DOHH2 (cell line): Measurements from ENCODE around the gene MCCC2.

Experiments
- H3F3A ChIP-seq: fragments of 200-600 bp; sonication (generic), shearing (Covaris generic); 2 replicates; pipeline ENCODE4 v1.6.0; 2016; ENCODE audit warnings: antibody characterized with exemption, mild to moderate bottlenecking; ENCODE audit not compliant: control insufficient read depth, insufficient read depth
- H3K27ac ChIP-seq: fragments of 200-600 bp; sonication (generic); 2 replicates; pipeline ENCODE4 v1.5.1; 2014; ENCODE audit warnings: low read depth, mild to moderate bottlenecking, low read length, moderate library complexity
- H3K27me3 ChIP-seq: fragments of 200-600 bp; sonication (generic); 2 replicates; pipeline ENCODE4 v1.6.1; 2014; ENCODE audit warnings: mild to moderate bottlenecking, low read length, mixed read lengths; ENCODE audit not compliant: control insufficient read depth
- H3K36me3 ChIP-seq: fragments of 200-600 bp; sonication (generic); 2 replicates; pipeline ENCODE4 v1.6.1; 2014; ENCODE audit warnings: mild to moderate bottlenecking, low read length, moderate library complexity, mixed read lengths; ENCODE audit not compliant: control insufficient read depth
- H3K4me1 ChIP-seq: fragments of 200-600 bp; sonication (generic); 2 replicates; pipeline ENCODE4 v1.6.1; 2014; ENCODE audit warnings: mild to moderate bottlenecking, low read length, mixed read lengths; ENCODE audit not compliant: control insufficient read depth
- H3K4me2 ChIP-seq: fragments of 200-600 bp; sonication (generic); 2 replicates; pipeline ENCODE4 v1.6.0; 2014; ENCODE audit warnings: mild to moderate bottlenecking, low read length, moderate library complexity
- H3K4me3 ChIP-seq: fragments of 200-600 bp; sonication (generic); 2 replicates; pipeline ENCODE4 v1.5.1; 2014; ENCODE audit warnings: mild to moderate bottlenecking, low read length, mixed read lengths
- H3K79me2 ChIP-seq: fragments of 200-600 bp; sonication (generic); 2 replicates; pipeline ENCODE4 v1.6.1; 2014; ENCODE audit warnings: mild to moderate bottlenecking, low read length, mixed read lengths; ENCODE audit not compliant: control insufficient read depth
- H3K9me2 ChIP-seq: fragments of 200-600 bp; sonication (generic); replicated peaks from 2 replicates; pipeline ENCODE4 v1.6.1; 2014; ENCODE audit warnings: mild to moderate bottlenecking, low read length, mixed read lengths; ENCODE audit not compliant: control insufficient read depth
- H3K9me3 ChIP-seq: fragments of 200-600 bp; sonication (generic); 2 replicates; pipeline ENCODE4 v1.6.1; 2014; ENCODE audit warnings: antibody characterized with exemption, low read length, mixed read lengths; ENCODE audit not compliant: control insufficient read depth, insufficient read depth
- H4K20me1 ChIP-seq: fragments of 200-600 bp; sonication (generic); 2 replicates; pipeline ENCODE4 v1.6.0; 2014; ENCODE audit warnings: low read depth, mild to moderate bottlenecking, antibody characterized with exemption, low read length, moderate library complexity; ENCODE audit not compliant: control insufficient read depth, insufficient read depth
- CTCF ChIP-seq: fragments of 200-600 bp; sonication (generic); IDR thresholded peaks from one replicate; pipeline ENCODE4 v1.5.1; 2014; ENCODE audit warnings: antibody characterized with exemption, mild to moderate bottlenecking, low read depth, low read length; ENCODE audit not compliant: poor library complexity, severe bottlenecking
- EZH2phosphoT487 ChIP-seq: fragments of 200-600 bp; sonication (generic); IDR thresholded peaks from 2 replicates; pipeline ENCODE4 v1.6.1; 2017; ENCODE audit warnings: borderline replicate concordance, mild to moderate bottlenecking, antibody characterized with exemption, low read length, moderate library complexity, mixed read lengths

MCCC2 gene

GRCh38 chr5:71615809-71616208 is 28.7 kb downstream of the MCCC2 start:
- H3K4me1 ChIP-seq, result no peaks in the 10 kb centered on the region
- TF ChIP-seq CTCF (no peak), EZH2phosphoT487 (no peak)
- no peaks in the 10 kb centered on the region for H3K9me3 ChIP-seq
- H3K36me3 ChIP-seq, result peaks cover 46% of the 10 kb centered on the region
- no peak overlapping the region for H3K27ac ChIP-seq
- H3K79me2 ChIP-seq, result no peaks in the 10 kb centered on the region
- H3K9me2 ChIP-seq, result no peaks in the 10 kb centered on the region
- H3F3A ChIP-seq, result no peaks in the 10 kb centered on the region
- H3K4me2 ChIP-seq, result no peak overlapping the region
- H3K4me3 ChIP-seq, result no peak overlapping the region
- H4K20me1 ChIP-seq, result no peaks in the 10 kb centered on the region
- H3K27me3 ChIP-seq, result no peaks in the 10 kb centered on the region

- Histone ChIP-seq H3F3A (no peaks in the 10 kb centered on the region), H3K9me3 (no peaks in the 10 kb centered on the region), H3K27ac (no peak overlapping the region), H4K20me1 (no peaks in the 10 kb centered on the region), H3K27me3 (no peaks in the 10 kb centered on the region), H3K36me3 (peaks cover 32% of the 10 kb centered on the region), H3K4me1 (no peaks in the 10 kb centered on the region), H3K9me2 (no peaks in the 10 kb centered on the region), H3K79me2 (no peaks in the 10 kb centered on the region), H3K4me2 (no peak overlapping the region), H3K4me3 (no peak overlapping the region)
- TF ChIP-seq EZH2phosphoT487 (no peak), CTCF (no peak)
Measured at GRCh38 chr5:71620630-71621029, 33.5 kb downstream of the MCCC2 start.

GRCh38 chr5:71621268-71621667 is 34.1 kb downstream of the MCCC2 start:
- no peak overlapping the region for H3K4me3 ChIP-seq
- H3F3A ChIP-seq, result no peaks in the 10 kb centered on the region
- no peak overlapping the region for H3K4me2 ChIP-seq
- TF ChIP-seq EZH2phosphoT487 (no peak), CTCF (no peak)
- no peaks in the 10 kb centered on the region for H3K9me3 ChIP-seq
- no peak overlapping the region for H3K27ac ChIP-seq
- peaks cover 26% of the 10 kb centered on the region for H3K36me3 ChIP-seq
- no peaks in the 10 kb centered on the region for H3K27me3 ChIP-seq
- H4K20me1 ChIP-seq, result no peaks in the 10 kb centered on the region
- H3K4me1 ChIP-seq, result no peaks in the 10 kb centered on the region
- H3K79me2 ChIP-seq, result no peaks in the 10 kb centered on the region
- no peaks in the 10 kb centered on the region for H3K9me2 ChIP-seq

GRCh38 chr5:71621741-71622140 is 34.6 kb downstream of the MCCC2 start:
- Histone ChIP-seq H3F3A (no peaks in the 10 kb centered on the region), H3K9me2 (no peaks in the 10 kb centered on the region), H3K9me3 (no peaks in the 10 kb centered on the region), H3K79me2 (no peaks in the 10 kb centered on the region), H4K20me1 (no peaks in the 10 kb centered on the region), H3K4me3 (no peak overlapping the region), H3K27me3 (no peaks in the 10 kb centered on the region), H3K4me2 (no peak overlapping the region), H3K36me3 (peaks cover 26% of the 10 kb centered on the region), H3K4me1 (no peaks in the 10 kb centered on the region), H3K27ac (no peak overlapping the region)
- TF ChIP-seq EZH2phosphoT487, result no peak
- TF ChIP-seq CTCF, result no peak
